Body of pancreas (tissue), 4 donors: ENCODE data around the gene DHRS4L2.
"Not testable (repeated sequence)": the region's sequence is repeated elsewhere in the genome, so short reads cannot be mapped to it uniquely, and the experiment has no call there.

Experiments
- POLR2A ChIP-seq, 3 donors: fragments of 450-650 bp; IDR thresholded peaks; one replicate each; pipeline ENCODE4 v1.6.1; 2016; ENCODE audit warnings: antibody characterized with exemption in 3 of 3, mild to moderate bottlenecking in 2 of 3
- TF ChIP-seq, protein P1 (sequence below), 7 experiments: fragments of 450-650 bp in 4 of 7; fragments of 200-600 bp in 3 of 7; sonication (generic) in 3 of 7; IDR thresholded peaks; one replicate each; pipeline ENCODE4 v1.5.1; 2016 to 2019; ENCODE audit warnings: antibody characterized with exemption in 7 of 7

DNA sequence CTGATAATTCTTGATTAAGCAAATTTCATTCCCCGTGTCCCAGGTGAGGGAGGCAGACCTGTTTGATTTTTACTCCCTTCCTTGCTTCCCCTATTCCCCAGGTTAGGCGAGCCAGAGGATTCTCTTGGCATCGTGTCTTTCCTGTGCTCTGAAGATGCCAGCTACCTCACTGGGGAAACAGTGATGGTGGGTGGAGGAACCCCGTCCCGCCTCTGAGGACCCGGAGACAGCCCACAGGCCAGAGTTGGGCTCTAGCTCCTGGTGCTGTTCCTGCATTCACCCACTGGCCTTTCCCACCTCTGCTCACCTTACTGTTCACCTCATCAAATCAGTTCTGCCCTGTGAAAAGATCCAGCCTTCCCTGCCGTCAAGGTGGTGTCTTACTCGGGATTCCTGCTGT lies 62.0 kb downstream of the DHRS4L2 start:
- TF ChIP-seq POLR2A (IDR thresholded peaks at IDR 0.05), result not testable (repeated sequence)
- TF ChIP-seq, protein P1, sequence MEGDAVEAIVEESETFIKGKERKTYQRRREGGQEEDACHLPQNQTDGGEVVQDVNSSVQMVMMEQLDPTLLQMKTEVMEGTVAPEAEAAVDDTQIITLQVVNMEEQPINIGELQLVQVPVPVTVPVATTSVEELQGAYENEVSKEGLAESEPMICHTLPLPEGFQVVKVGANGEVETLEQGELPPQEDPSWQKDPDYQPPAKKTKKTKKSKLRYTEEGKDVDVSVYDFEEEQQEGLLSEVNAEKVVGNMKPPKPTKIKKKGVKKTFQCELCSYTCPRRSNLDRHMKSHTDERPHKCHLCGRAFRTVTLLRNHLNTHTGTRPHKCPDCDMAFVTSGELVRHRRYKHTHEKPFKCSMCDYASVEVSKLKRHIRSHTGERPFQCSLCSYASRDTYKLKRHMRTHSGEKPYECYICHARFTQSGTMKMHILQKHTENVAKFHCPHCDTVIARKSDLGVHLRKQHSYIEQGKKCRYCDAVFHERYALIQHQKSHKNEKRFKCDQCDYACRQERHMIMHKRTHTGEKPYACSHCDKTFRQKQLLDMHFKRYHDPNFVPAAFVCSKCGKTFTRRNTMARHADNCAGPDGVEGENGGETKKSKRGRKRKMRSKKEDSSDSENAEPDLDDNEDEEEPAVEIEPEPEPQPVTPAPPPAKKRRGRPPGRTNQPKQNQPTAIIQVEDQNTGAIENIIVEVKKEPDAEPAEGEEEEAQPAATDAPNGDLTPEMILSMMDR (IDR thresholded peaks at IDR 0.05), result not testable (repeated sequence)
